Omental fat pad (tissue), 4 donors: ENCODE data around the gene ZFAND4. TPM values are rescaled to one million over a fixed set of nuclear protein-coding genes. Genes with fewer than 3 reads are reported as not detected.
"Not testable (repeated sequence)": the region's sequence is repeated elsewhere in the genome, so short reads cannot be mapped to it uniquely, and the experiment has no call there.

ENCODE experiments used
- ATAC-seq: fragments of 150-250 bp; one replicate; pipeline ENCODE4 v1.9.1; 2016; ENCODE audit warnings: mild to moderate bottlenecking, moderate library complexity; ENCODE audit not compliant: low FRiP score
- DNase-seq: peaks from one replicate; pipeline ENCODE4 v3.0.0-alpha.2; 2019; ENCODE audit warnings: low spot score
- CTCF ChIP-seq, 3 donors: fragments of 450-650 bp; IDR thresholded peaks; one replicate each; pipeline ENCODE4 v1.5.1; 2016 to 2017; ENCODE audit warnings: antibody characterized with exemption in 3 of 3, mild to moderate bottlenecking in 3 of 3, moderate library complexity in 2 of 3
- total RNA-seq, 4 donors: library from RNA; depleted of rRNA; stranded (reverse); fragments of >200 nt; gene quantifications; one replicate each; pipeline ENCODE4 v1.1.0, GENCODE V29; 2016

ZFAND4 gene
- total RNA-seq, 4 donors from 2014 or later, result 8.8 to 14.0 (median 12.9) TPM

- no peak for TF ChIP-seq CTCF (IDR thresholded peaks at IDR 0.05)
- ATAC-seq (no peak), DNase-seq (no peak)
Measured at GRCh38 chr10:45624724-45625123, 47.8 kb downstream of the ZFAND4 start.

GRCh38 chr10:45614869-45615268, 57.7 kb downstream of the ZFAND4 start:
- DNase-seq (no peak), ATAC-seq (no peak)
- no peak for TF ChIP-seq CTCF (IDR thresholded peaks at IDR 0.05)

GRCh38 chr10:45612741-45613140, 59.8 kb downstream of the ZFAND4 start:
- TF ChIP-seq CTCF (IDR thresholded peaks at IDR 0.05), result no peak
- ATAC-seq (no peak), DNase-seq (no peak)

- no peak for TF ChIP-seq CTCF (IDR thresholded peaks at IDR 0.05)
- DNase-seq, result no peak
- no peak for ATAC-seq
Measured at GRCh38 chr10:45608052-45608451, 64.5 kb downstream of the ZFAND4 start.

- no peak for ATAC-seq
- DNase-seq, result no peak
Measured at GRCh38 chr10:45607276-45607675, 65.3 kb downstream of the ZFAND4 start.

GRCh38 chr10:45602836-45603235, 69.7 kb downstream of the ZFAND4 start:
- TF ChIP-seq CTCF (IDR thresholded peaks at IDR 0.05), result no peak
- ATAC-seq, result no peak

More at GRCh38 chr10:45607276-45607675, 65.3 kb downstream of the ZFAND4 start:
- no peak for TF ChIP-seq CTCF (IDR thresholded peaks at IDR 0.05)

GRCh38 chr10:45602082-45602730, 70.4 kb downstream of the ZFAND4 start:
- no peak for ATAC-seq
- no peak for TF ChIP-seq CTCF (IDR thresholded peaks at IDR 0.05)

More at GRCh38 chr10:45602836-45603235, 69.7 kb downstream of the ZFAND4 start:
- DNase-seq, result no peak

GRCh38 chr10:45601254-45601930, 71.2 kb downstream of the ZFAND4 start:
- ATAC-seq, DNase-seq: not testable (repeated sequence)

More at GRCh38 chr10:45602082-45602730, 70.4 kb downstream of the ZFAND4 start:
- DNase-seq, result no peak

GRCh38 chr10:45600337-45601253, 72.0 kb downstream of the ZFAND4 start:
- not testable (repeated sequence) for ATAC-seq, DNase-seq
